Measurements from ENCODE around the gene TPGS1.

The TPGS1 gene, protein sequence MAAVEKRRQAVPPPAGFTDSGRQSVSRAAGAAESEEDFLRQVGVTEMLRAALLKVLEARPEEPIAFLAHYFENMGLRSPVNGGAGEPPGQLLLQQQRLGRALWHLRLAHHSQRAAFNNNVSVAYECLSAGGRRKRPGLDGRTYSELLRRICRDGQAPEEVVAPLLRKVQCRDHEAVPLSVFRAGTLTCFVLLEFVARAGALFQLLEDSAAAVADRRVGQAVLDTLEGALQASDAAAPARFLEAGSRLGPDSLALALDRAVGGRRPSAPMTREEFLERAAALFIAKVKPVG

DNA sequence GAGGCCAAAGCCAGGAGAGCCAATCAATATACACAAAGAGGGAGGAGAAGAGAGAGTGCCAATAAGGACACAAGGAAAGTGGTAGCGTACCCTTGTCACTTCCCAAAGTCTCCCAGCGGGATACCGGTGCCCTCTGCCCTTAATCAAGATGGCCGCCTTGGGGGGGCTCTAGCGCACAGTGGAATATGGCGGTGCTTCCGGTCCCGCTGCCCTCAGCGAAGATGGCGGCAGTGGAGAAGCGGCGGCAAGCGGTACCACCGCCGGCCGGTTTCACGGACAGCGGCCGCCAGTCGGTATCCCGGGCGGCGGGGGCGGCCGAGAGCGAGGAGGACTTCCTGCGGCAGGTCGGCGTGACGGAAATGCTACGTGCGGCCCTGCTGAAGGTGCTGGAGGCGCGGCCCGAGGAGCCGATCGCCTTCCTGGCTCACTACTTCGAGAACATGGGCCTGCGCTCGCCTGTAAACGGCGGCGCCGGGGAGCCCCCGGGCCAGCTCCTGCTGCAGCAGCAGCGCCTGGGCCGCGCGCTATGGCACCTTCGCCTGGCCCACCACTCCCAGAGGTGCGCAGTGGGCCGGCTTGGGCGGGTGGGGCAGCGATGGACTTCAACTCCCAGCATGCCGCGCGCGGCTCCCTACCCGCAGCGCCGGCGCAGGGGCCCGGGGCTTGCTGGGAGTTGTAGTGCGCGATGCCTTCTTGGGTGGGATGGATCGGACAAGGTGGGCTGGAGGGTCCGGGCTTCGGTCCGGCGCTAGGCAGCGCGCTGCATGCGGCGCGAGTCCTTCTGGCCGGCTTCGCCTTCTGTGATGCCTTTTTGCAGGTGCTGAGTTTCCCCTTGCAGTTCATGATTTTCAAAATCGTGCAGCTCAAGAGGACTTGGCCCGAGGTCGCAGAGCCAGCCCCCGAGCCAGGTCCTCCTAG lies at the start of gene TPGS1:
TPGS1 (plus strand) TSS at position 212 of the 918 bp plus-strand sequence; CDS start at position 222, 10 bp downstream.
- peak; percentile 52 for DNase-seq (ENCODE audit: low read depth)
- TF ChIP-seq CTCF (conservative IDR thresholded peaks at IDR 0.05; ENCODE audit: control insufficient read depth, insufficient read depth, low read depth, low read length), result no peak
- peak within 1 kb of the TSS; percentile 80 for H3K4me3 ChIP-seq (ENCODE audit: control insufficient read depth, low read depth, low read length)

GRCh38 chr19:457636-458035 lies 49.7 kb upstream of the TPGS1 start:
- no peak for TF ChIP-seq CTCF (conservative IDR thresholded peaks at IDR 0.05; ENCODE audit: control insufficient read depth, insufficient read depth, low read depth, low read length)
- no peak overlapping the region for H3K4me3 ChIP-seq (ENCODE audit: control insufficient read depth, low read depth, low read length)
- DNase-seq (ENCODE audit: low read depth), result no peak

GRCh38 chr19:458091-459042 lies 48.9 kb upstream of the TPGS1 start:
- no peak for TF ChIP-seq CTCF (conservative IDR thresholded peaks at IDR 0.05; ENCODE audit: control insufficient read depth, insufficient read depth, low read depth, low read length)
- DNase-seq (ENCODE audit: low read depth), result no peak
- no peak overlapping the region for H3K4me3 ChIP-seq (ENCODE audit: control insufficient read depth, low read depth, low read length)

- peak overlapping the region; percentile 31 for H3K4me3 ChIP-seq (ENCODE audit: control insufficient read depth, low read depth, low read length)
- DNase-seq (ENCODE audit: low read depth), result no peak
- TF ChIP-seq CTCF (conservative IDR thresholded peaks at IDR 0.05; ENCODE audit: control insufficient read depth, insufficient read depth, low read depth, low read length), result no peak
Measured at GRCh38 chr19:459724-460511, 47.4 kb upstream of the TPGS1 start.

- H3K4me3 ChIP-seq (ENCODE audit: control insufficient read depth, low read depth, low read length), result peak within 1 kb of the TSS; percentile 31
- no peak for TF ChIP-seq CTCF (conservative IDR thresholded peaks at IDR 0.05; ENCODE audit: control insufficient read depth, insufficient read depth, low read depth, low read length)
- DNase-seq (ENCODE audit: low read depth), result no peak
Measured at GRCh38 chr19:460877-461720, 46.2 kb upstream of the TPGS1 start, which contains the start of gene SHC2. Gene SHC2 (minus strand): TSS chr19:461033. CDS start chr19:460996, 37 bp downstream.
